Heart right ventricle (tissue), 16 donors: ENCODE measurements around the gene CCT6A. TPM values are rescaled to one million over a fixed set of nuclear protein-coding genes. Genes with fewer than 3 reads are reported as not detected.
"Not testable (repeated sequence)": the region's sequence is repeated elsewhere in the genome, so short reads cannot be mapped to it uniquely, and the experiment has no call there.

Experiments
- ATAC-seq, 8 donors: fragments of 200-7000 bp; cut with Tn5 transposase; one replicate each; pipeline ENCODE4 v1.9.1; 2020; ENCODE audit warnings: mild to moderate bottlenecking in 8 of 8, moderate library complexity in 8 of 8, moderate number of reproducible peaks in 1 of 8
- DNase-seq, 2 donors: peaks; one replicate each; pipeline ENCODE4 v3.0.0-alpha.2; 2020
- H3K27ac ChIP-seq, 10 donors: fragments of 200-600 bp; sonication (generic) in 2 of 10; one replicate each; pipeline versions ENCODE4 v1.5.0 to v1.8.0; 2020 to 2022; ENCODE audit warnings: mild to moderate bottlenecking in 3 of 10
- H3K27me3 ChIP-seq, 7 donors: fragments of 200-600 bp; one replicate each; pipeline ENCODE4 v1.8.0; 2021 to 2022; ENCODE audit warnings: mild to moderate bottlenecking in 2 of 7
- H3K36me3 ChIP-seq, 9 donors: fragments of 200-600 bp; sonication (generic) in 1 of 9; one replicate each; pipeline versions ENCODE4 v1.5.0 to v1.8.0; 2020 to 2022; ENCODE audit warnings: mild to moderate bottlenecking in 2 of 9
- H3K4me1 ChIP-seq, 9 donors: fragments of 200-600 bp; sonication (generic) in 1 of 9; one replicate each; pipeline versions ENCODE4 v1.5.0 to v1.8.0; 2020 to 2022; ENCODE audit warnings: mild to moderate bottlenecking in 4 of 9
- H3K4me3 ChIP-seq, 10 donors: fragments of 200-600 bp; sonication (generic) in 2 of 10; one replicate each; pipeline versions ENCODE4 v1.5.0 to v1.8.0; 2020 to 2022; ENCODE audit warnings: mild to moderate bottlenecking in 7 of 10, moderate library complexity in 2 of 10
- H3K9me3 ChIP-seq, 11 donors: fragments of 200-600 bp in 10 of 11; sonication (generic) in 2 of 11; one replicate each; pipeline versions ENCODE4 v1.5.0 to v1.8.0; 2013 to 2022; ENCODE audit warnings: mild to moderate bottlenecking in 2 of 11, control low read depth in 1 of 11, moderate library complexity in 1 of 11
- CTCF ChIP-seq, 9 donors: fragments of 200-600 bp; sonication (generic) in 2 of 9; IDR thresholded peaks; one replicate each; pipeline versions ENCODE4 v1.5.0 to v1.8.0; 2021 to 2022; ENCODE audit warnings: antibody characterized with exemption in 9 of 9, mild to moderate bottlenecking in 5 of 9, moderate library complexity in 1 of 9
- WGBS, 2 donors: extraction: QIAGEN DNeasy Blood & Tissue Kit; methylation state at CpG; one replicate each; pipeline ENCODE4 v1.1.7; 2013; ENCODE audit warnings: inconsistent platforms in 1 of 2; 5-methylcytosine and 5-hydroxymethylcytosine counted together
- intact Hi-C, 10 donors: fragments of 100-400 bp; cut with DNase I; formaldehyde crosslinking; loops; one replicate each; pipeline versions ENCODE4 v1.11.1 to v1.14.2; 2022
- polyA plus RNA-seq, 2 donors: library from polyadenylated mRNA; stranded (reverse); fragments of 200-250 nt; gene quantifications; one replicate each; pipeline ENCODE4 v1.2.3, GENCODE V29; 2013
- total RNA-seq, 10 donors: library from RNA; stranded (reverse); fragmentation: NEBNext Ultra II Directional in 3 of 10; extraction: Animal tissue kit (Norgen Biotek cat#: 25700) in 3 of 10; gene quantifications; one replicate each; pipeline versions ENCODE4 v1.2.1 to v1.2.4, GENCODE V29; 2021 to 2023
- donor health status: Arrhythmogenic right ventricular cardiomyopathy.
- donor health status: ischemic (EF 13 %, LVEDD 7.1; RV severe dilation, severe dysfunction).
- donor health status: healthy with polysubstance abuse.
- donor health status: DM: no; HTN: yes; CAD: no.
- donor health status: DM: no; HTN: no; CAD: no.
- donor health status: ischemic (EF 25% LVEDD 6.9; RV normal size, moderate dysfunction).
- donor health status: ischemic (EF 25% LVEDD 5.7; RV mildly dilated, moderate dysfunction).
- donor health status: healthy.
- donor health status: DM: yes; HTN: yes; CAD: no.
- donor health status: Ischemic cardiomyopathy.
- donor health status: ischemic (EF 35%, LVEDD 5.7; RV mildly dilated, moderate dysfunction).
- donor health status: nonischemic (EF 11% LVEDD 7.7; RV severe dilation, severe dysfunction).
- donor health status: DM: yes; HTN: yes; CAD: no.
- donor health status: PGD.
- donor health status: ischemic (EF 29% LVEDD 5.4; RV normal size, mild dysfunction).
- donor health status: nonischemic (EF 23%, LVEDD 6.1; RV moderate dilation, normal function).

Gene CCT6A
- total and polyA plus RNA-seq, 12 donors = 53.5 to 155 (median 69.9) TPM

GRCh38 chr7:56007891-56008290 lies 43.7 kb upstream of the CCT6A start:
- intact Hi-C loops = loop anchor here in 3 of 10 donors (5.0 to 10.0 kb wide), 2 partner anchors 64 to 67 kb away; no protein-coding TSS in a partner anchor
- 74 to 81% methylated on average over 9 of the region's 9 CpGs for WGBS, 2 donors
- H3K4me1 ChIP-seq = peaks cover 0 to 9% (median 0%) of the 10 kb centered on the region in 9 donors
- DNase-seq (no peak), ATAC-seq (no peak)
- H3K36me3 ChIP-seq = peaks cover 0 to 14% (median 0%) of the 10 kb centered on the region in 9 donors
- no peak for TF ChIP-seq CTCF (IDR thresholded peaks at IDR 0.05)
- no peak overlapping the region for H3K27ac ChIP-seq
- no peaks in the 10 kb centered on the region for H3K27me3 ChIP-seq
- H3K4me3 ChIP-seq = no peak overlapping the region
- H3K9me3 ChIP-seq = no peaks in the 10 kb centered on the region

- DNase-seq (peak; percentile 14 to 15), ATAC-seq (peak in 7 of 8 donors; percentile 29 to 90 (median 67))
- H3K27me3 ChIP-seq = no peaks in the 10 kb centered on the region
- peaks cover 0 to 9% (median 0%) of the 10 kb centered on the region in 9 donors for H3K4me1 ChIP-seq
- no peak overlapping the region for H3K27ac ChIP-seq
- H3K9me3 ChIP-seq = no peaks in the 10 kb centered on the region
- no peak overlapping the region for H3K4me3 ChIP-seq
- no peak for TF ChIP-seq CTCF (IDR thresholded peaks at IDR 0.05)
- 63 to 79% methylated on average over 7 of the region's 7 CpGs for WGBS, 2 donors
- intact Hi-C loops = loop anchor here in 3 of 10 donors (5.0 to 10.0 kb wide), 2 partner anchors 63 to 65 kb away; no protein-coding TSS in a partner anchor
- peaks cover 0 to 28% (median 7%) of the 10 kb centered on the region in 9 donors for H3K36me3 ChIP-seq
These were observed 41.9 kb upstream of the CCT6A start for GRCh38 chr7:56009695-56010094.

GRCh38 chr7:56017015-56017414 lies 34.5 kb upstream of the CCT6A start:
- H3K4me1 ChIP-seq, ATAC-seq, DNase-seq, H3K27me3 ChIP-seq, intact Hi-C loops, H3K9me3 ChIP-seq, H3K27ac ChIP-seq, H3K4me3 ChIP-seq: not testable (repeated sequence)
- peaks cover 0 to 73% (median 10%) of the 10 kb centered on the region in 9 donors for H3K36me3 ChIP-seq
- 90 to 94% methylated on average over 3 of the region's 3 CpGs for WGBS, 2 donors

- TF ChIP-seq CTCF (IDR thresholded peaks at IDR 0.05) = no peak
- intact Hi-C loops = no loop called here
- ATAC-seq = no peak
- H3K36me3 ChIP-seq = peaks cover 0 to 55% (median 10%) of the 10 kb centered on the region in 9 donors
- H3K4me1 ChIP-seq = peaks cover 0 to 6% (median 0%) of the 10 kb centered on the region in 9 donors
- H3K27ac ChIP-seq = no peak overlapping the region
- H3K4me3 ChIP-seq = no peak overlapping the region
- DNase-seq = no peak
- H3K27me3 ChIP-seq = no peaks in the 10 kb centered on the region
- WGBS, 2 donors = 69 to 70% methylated on average over 9 of the region's 9 CpGs
- no peaks in the 10 kb centered on the region for H3K9me3 ChIP-seq
These were observed 32.1 kb upstream of the CCT6A start for GRCh38 chr7:56019501-56019900.

GRCh38 chr7:56023500-56023899 lies 28.1 kb upstream of the CCT6A start:
- intact Hi-C loops = no loop called here
- ATAC-seq = peak in 4 of 8 donors; percentile 42 to 83 (median 68)
- TF ChIP-seq CTCF (IDR thresholded peaks at IDR 0.05) = no peak
- Histone ChIP-seq H3K27ac (peak overlapping the region in 1 of 10 donors; percentile 38), H3K4me1 (peaks cover 0 to 6% (median 0%) of the 10 kb centered on the region in 9 donors), H3K9me3 (no peaks in the 10 kb centered on the region), H3K4me3 (no peak overlapping the region), H3K27me3 (no peaks in the 10 kb centered on the region), H3K36me3 (peaks cover 0 to 43% (median 10%) of the 10 kb centered on the region in 9 donors)
- DNase-seq = no peak
